ENCODE measurements around the gene CLDN25.
"Not testable (repeated sequence)": the region's sequence is repeated elsewhere in the genome, so short reads cannot be mapped to it uniquely, and the experiment has no call there.

CLDN25 gene

DNA sequence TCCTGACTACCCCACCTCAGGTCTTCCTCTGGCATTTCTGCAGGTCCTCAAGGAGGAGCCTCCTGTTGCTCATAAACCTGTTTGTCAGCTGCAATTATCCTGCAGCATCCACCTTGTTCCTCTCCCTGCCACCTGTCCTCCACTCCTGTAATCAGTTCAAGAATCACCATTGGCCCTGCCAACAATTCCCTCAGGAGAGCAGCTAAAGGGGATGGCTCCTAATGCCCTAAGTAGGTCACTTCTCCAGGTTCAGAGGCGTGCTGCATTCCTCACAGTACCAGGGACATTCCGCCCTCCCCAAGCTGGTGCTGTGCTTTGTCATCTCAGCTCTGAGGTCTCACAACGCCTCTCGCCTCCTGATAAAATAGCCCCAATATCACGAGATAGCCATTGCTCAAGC, 2.1 kb downstream of the CLDN25 start:
- TF ChIP-seq EZH2 (IDR thresholded peaks at IDR 0.05; ENCODE audit: borderline replicate concordance, low read depth, low read length, severe bottlenecking) (no peak), CTCF (IDR thresholded peaks at IDR 0.05; ENCODE audit: borderline replicate concordance, extremely low read depth, low read length, poor library complexity, severe bottlenecking) (no peak)
- Histone ChIP-seq H3K9me3 (ENCODE audit: insufficient read depth, low read length, severe bottlenecking) (no peaks in the 10 kb centered on the region), H3K27ac (ENCODE audit: low read length) (no peak overlapping the region), H3K4me3 (ENCODE audit: low read depth in 1 of 2, low read length in 2 of 2) (no peak overlapping the region), H3K27me3 (ENCODE audit: insufficient read depth, low read length, poor library complexity) (peaks cover 19% of the 10 kb centered on the region), H3K36me3 (ENCODE audit: insufficient read depth, low read length) (no peaks in the 10 kb centered on the region), H3K4me1 (ENCODE audit: insufficient read depth, low read length) (no peaks in the 10 kb centered on the region), H2AFZ (ENCODE audit: low read depth, low read length) (no peak overlapping the region), H4K20me1 (ENCODE audit: insufficient read depth, low read length) (no peaks in the 10 kb centered on the region), H3K9ac (ENCODE audit: low read depth, low read length) (no peak overlapping the region), H3K79me2 (ENCODE audit: insufficient read depth, low read length) (no peaks in the 10 kb centered on the region), H3K4me2 (ENCODE audit: insufficient read depth, low read length) (no peak overlapping the region)
- ATAC-seq (ENCODE audit: insufficient read depth, low read depth), result no peak
- no peak for DNase-seq

DNA sequence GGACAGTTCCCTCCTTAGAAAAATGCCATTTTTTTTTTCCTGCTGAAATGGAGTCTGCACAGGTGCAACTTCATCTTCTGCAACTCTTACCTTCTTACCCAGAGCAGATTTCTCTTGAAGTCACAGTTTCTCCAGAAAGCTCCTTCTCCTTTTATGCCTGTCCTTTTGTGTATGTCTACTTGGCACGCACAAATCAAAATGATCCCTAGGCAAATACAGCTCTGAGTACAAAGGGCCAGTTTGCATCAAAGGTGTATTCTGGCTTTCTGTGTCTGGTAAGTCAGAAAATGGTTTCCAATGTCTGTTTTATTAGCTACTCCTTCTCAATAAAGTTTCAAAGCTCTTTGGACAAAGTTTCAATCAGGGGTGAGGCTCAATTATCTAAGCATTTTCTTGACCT, 2.5 kb downstream of the CLDN25 start:
- Histone ChIP-seq H3K27ac (ENCODE audit: low read length) (no peak overlapping the region), H3K4me2 (ENCODE audit: insufficient read depth, low read length) (no peak overlapping the region), H3K4me1 (ENCODE audit: insufficient read depth, low read length) (no peaks in the 10 kb centered on the region), H3K36me3 (ENCODE audit: insufficient read depth, low read length) (no peaks in the 10 kb centered on the region), H4K20me1 (ENCODE audit: insufficient read depth, low read length) (no peaks in the 10 kb centered on the region), H3K27me3 (ENCODE audit: insufficient read depth, low read length, poor library complexity) (peaks cover 19% of the 10 kb centered on the region), H3K79me2 (ENCODE audit: insufficient read depth, low read length) (no peaks in the 10 kb centered on the region), H3K9ac (ENCODE audit: low read depth, low read length) (no peak overlapping the region), H3K9me3 (ENCODE audit: insufficient read depth, low read length, severe bottlenecking) (no peaks in the 10 kb centered on the region), H2AFZ (ENCODE audit: low read depth, low read length) (no peak overlapping the region), H3K4me3 (ENCODE audit: low read depth in 1 of 2, low read length in 2 of 2) (no peak overlapping the region)
- TF ChIP-seq CTCF (IDR thresholded peaks at IDR 0.05; ENCODE audit: borderline replicate concordance, extremely low read depth, low read length, poor library complexity, severe bottlenecking) (no peak), EZH2 (IDR thresholded peaks at IDR 0.05; ENCODE audit: borderline replicate concordance, low read depth, low read length, severe bottlenecking) (no peak)
- DNase-seq, result no peak
- no peak for ATAC-seq (ENCODE audit: insufficient read depth, low read depth)

DNA sequence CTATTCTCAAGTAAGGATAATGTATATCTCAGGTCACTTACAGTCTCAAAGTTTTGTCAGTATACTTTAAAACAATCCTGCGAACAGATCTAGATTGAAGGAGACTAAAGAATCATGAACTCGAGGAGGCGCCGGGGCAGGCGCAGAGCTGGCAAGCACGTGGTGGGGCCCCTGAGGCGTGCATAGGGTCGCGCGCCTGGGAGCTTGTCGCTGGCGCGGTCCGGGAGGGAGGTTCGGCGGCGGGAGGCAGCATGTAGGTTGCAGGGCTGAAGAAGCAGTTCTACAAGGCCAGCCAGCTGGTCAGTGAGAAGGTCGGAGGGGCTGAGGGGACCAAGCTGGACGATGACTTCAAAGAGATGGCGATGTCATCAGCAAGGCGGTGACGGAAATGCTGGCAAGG, 9.4 kb downstream of the CLDN25 start:
- not testable (repeated sequence) for H3K9me3 ChIP-seq (ENCODE audit: insufficient read depth, low read length, severe bottlenecking); H3K79me2 ChIP-seq (ENCODE audit: insufficient read depth, low read length); ATAC-seq (ENCODE audit: insufficient read depth, low read depth); H3K9ac ChIP-seq (ENCODE audit: low read depth, low read length); H3K4me1 ChIP-seq (ENCODE audit: insufficient read depth, low read length); H2AFZ ChIP-seq (ENCODE audit: low read depth, low read length); H3K36me3 ChIP-seq (ENCODE audit: insufficient read depth, low read length); H3K27me3 ChIP-seq (ENCODE audit: insufficient read depth, low read length, poor library complexity); H3K27ac ChIP-seq (ENCODE audit: low read length); H3K4me3 ChIP-seq (ENCODE audit: low read depth in 1 of 2, low read length in 2 of 2); H4K20me1 ChIP-seq (ENCODE audit: insufficient read depth, low read length); DNase-seq; H3K4me2 ChIP-seq (ENCODE audit: insufficient read depth, low read length)

- no peaks in the 10 kb centered on the region for H4K20me1 ChIP-seq (ENCODE audit: insufficient read depth, low read length)
- TF ChIP-seq CTCF (IDR thresholded peaks at IDR 0.05; ENCODE audit: borderline replicate concordance, extremely low read depth, low read length, poor library complexity, severe bottlenecking) (no peak), EZH2 (IDR thresholded peaks at IDR 0.05; ENCODE audit: borderline replicate concordance, low read depth, low read length, severe bottlenecking) (no peak)
- H3K4me1 ChIP-seq (ENCODE audit: insufficient read depth, low read length), result no peaks in the 10 kb centered on the region
- ATAC-seq (ENCODE audit: insufficient read depth, low read depth) (no peak), DNase-seq (no peak)
- no peak overlapping the region for H3K4me3 ChIP-seq (ENCODE audit: low read depth in 1 of 2, low read length in 2 of 2)
- peaks cover 3% of the 10 kb centered on the region for H3K27me3 ChIP-seq (ENCODE audit: insufficient read depth, low read length, poor library complexity)
- H3K4me2 ChIP-seq (ENCODE audit: insufficient read depth, low read length), result no peak overlapping the region
- no peak overlapping the region for H3K27ac ChIP-seq (ENCODE audit: low read length)
- no peaks in the 10 kb centered on the region for H3K36me3 ChIP-seq (ENCODE audit: insufficient read depth, low read length)
- no peaks in the 10 kb centered on the region for H3K9me3 ChIP-seq (ENCODE audit: insufficient read depth, low read length, severe bottlenecking)
- no peaks in the 10 kb centered on the region for H3K79me2 ChIP-seq (ENCODE audit: insufficient read depth, low read length)
- H3K9ac ChIP-seq (ENCODE audit: low read depth, low read length), result no peak overlapping the region
- no peak overlapping the region for H2AFZ ChIP-seq (ENCODE audit: low read depth, low read length)
These were observed 10.2 kb downstream of the CLDN25 start for GRCh38 chr11:113789675-113790320.
